Heart left ventricle (tissue), 13 donors: ENCODE measurements around the gene ZNF792.

ENCODE experiments used
- CTCF ChIP-seq, 12 donors: fragments of 200-600 bp; sonication (generic) in 4 of 12; IDR thresholded peaks; one replicate each; pipeline versions ENCODE4 v1.5.0 to v1.8.0; 2018 to 2022; ENCODE audit warnings: antibody characterized with exemption in 12 of 12, mild to moderate bottlenecking in 5 of 12
- POLR2A ChIP-seq, 2 donors: fragments of 450-650 bp; IDR thresholded peaks; one replicate each; pipeline ENCODE4 v1.6.1; 2017; ENCODE audit warnings: antibody characterized with exemption in 2 of 2, mild to moderate bottlenecking in 2 of 2, moderate library complexity in 2 of 2
- donor health status: ischemic (EF 13 %, LVEDD 7.1; RV severe dilation, severe dysfunction).
- donor health status: DM: no; HTN: yes; CAD: no.
- donor health status: DM: no; HTN: no; CAD: no.
- donor health status: ischemic (EF 25% LVEDD 6.9; RV normal size, moderate dysfunction).
- donor health status: ischemic (EF 25% LVEDD 5.7; RV mildly dilated, moderate dysfunction).
- donor health status: ischemic (EF 35%, LVEDD 5.7; RV mildly dilated, moderate dysfunction).
- donor health status: nonischemic (EF 11% LVEDD 7.7; RV severe dilation, severe dysfunction).
- donor health status: DM: yes; HTN: yes; CAD: no.
- donor health status: PGD.
- donor health status: ischemic (EF 29% LVEDD 5.4; RV normal size, mild dysfunction).
- donor health status: nonischemic (EF 23%, LVEDD 6.1; RV moderate dilation, normal function).

GRCh38 chr19:34995551-34995950 is 31.5 kb upstream of the ZNF792 start:
- no peak for TF ChIP-seq POLR2A (IDR thresholded peaks at IDR 0.05)
- no peak for TF ChIP-seq CTCF (IDR thresholded peaks at IDR 0.05)
